NK-92 (cell line): Measurements from ENCODE around the gene C1orf53.
"Not testable (repeated sequence)": the region's sequence is repeated elsewhere in the genome, so short reads cannot be mapped to it uniquely, and the experiment has no call there.

ENCODE experiments used
- DNase-seq: peaks from one replicate; lab custom pipeline; 2025; ENCODE audit not compliant: unreplicated experiment; lab: John Stamatoyannopoulos, UW

The C1orf53 gene

DNA sequence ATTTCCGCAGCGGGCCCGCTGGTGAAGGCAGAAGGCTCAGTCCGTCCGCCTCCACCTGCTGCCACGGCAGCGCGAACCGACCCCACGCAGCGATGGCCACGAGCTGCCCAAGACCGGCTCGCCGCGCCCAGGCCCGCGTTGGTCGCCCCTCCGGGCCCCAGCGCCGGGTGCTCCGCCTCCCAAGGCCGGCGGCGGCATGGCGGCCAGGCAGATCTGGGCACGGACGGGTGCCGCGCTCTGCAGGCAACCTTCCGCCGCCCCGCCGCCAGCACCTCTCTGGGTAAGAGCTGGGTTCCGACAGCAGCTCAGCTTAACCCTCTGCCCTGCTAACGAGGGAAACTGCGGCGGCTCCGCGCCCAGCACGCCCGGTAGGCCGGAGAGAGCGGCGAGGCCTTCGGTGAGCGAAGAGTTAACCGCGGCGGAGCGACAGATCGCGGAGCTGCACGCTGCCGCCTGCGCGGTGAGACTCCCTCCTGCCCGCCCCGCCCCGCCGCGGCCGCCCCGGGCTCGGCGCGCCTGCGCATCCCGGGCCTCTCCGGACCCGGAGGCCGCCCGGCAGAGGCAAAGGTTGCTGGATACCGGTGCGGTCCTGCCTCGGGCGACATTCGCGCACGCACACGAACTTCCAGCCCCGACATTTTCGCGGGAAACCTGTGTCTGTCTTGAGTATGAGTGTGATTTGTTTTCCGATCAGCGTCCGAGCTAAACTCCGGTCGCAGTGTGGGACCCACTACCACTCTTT lies at the start of gene C1orf53:
Gene C1orf53, plus strand, starts transcription at position 177 of the 742 bp plus-strand sequence. Its CDS starts 20 bp downstream, at position 197.
- DNase-seq = no peak

DNA sequence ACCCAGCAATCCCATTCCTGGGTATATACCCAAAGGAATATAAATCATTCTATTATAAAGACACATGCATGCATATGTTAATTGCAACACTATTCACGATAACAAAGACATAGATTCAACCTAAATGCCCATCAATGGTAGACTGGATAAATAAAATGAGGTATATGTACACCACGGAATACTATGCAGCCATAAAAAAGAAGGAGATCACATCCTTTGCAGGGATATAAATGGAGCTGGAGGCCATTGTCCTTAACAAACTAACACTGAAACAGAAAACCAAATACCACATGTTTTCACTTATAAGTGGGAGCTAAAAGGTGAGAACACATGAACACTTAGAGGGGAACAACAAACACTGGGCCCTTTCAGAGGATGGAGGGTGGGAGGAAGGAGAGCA lies 46.7 kb upstream of the C1orf53 start:
- not testable (repeated sequence) for DNase-seq

DNA sequence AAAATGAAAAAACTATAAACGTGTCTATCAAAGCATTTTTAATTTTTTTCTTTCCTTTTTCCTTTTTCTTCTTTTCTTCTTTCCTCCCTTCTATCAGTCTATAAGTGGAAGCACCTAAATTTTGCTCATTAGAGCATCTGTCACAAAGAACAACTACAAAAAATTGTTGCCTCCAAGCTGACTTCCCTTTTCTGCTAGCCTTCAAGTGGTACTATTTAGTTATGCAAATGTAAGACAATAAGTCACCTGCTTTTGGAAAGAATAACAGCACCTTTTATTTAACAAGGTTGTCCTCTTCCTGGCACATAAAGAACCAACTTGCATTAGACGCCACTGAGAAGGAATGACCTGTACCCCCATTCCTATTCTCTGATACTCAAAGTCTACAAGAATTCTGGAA lies 45.0 kb upstream of the C1orf53 start:
- no peak for DNase-seq

DNA sequence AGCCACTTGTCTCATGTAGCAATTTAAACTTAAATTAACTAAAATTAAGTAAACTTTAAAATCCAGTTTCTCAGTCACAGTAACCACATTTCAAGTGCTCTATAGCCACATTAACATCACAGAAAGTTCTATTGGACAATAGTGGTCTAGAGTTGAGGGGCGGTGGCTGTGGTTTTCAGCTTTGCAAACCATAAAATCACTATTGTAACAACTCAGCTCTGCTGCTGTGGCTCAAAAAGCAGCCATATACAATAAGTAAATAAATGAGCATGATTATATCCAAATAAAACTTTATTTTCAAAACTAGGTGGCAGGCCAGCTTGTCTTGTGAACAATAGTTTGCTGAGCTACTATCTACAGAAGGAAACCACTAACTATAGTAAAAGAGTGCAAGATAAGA lies 43.4 kb upstream of the C1orf53 start:
- no peak for DNase-seq

DNA sequence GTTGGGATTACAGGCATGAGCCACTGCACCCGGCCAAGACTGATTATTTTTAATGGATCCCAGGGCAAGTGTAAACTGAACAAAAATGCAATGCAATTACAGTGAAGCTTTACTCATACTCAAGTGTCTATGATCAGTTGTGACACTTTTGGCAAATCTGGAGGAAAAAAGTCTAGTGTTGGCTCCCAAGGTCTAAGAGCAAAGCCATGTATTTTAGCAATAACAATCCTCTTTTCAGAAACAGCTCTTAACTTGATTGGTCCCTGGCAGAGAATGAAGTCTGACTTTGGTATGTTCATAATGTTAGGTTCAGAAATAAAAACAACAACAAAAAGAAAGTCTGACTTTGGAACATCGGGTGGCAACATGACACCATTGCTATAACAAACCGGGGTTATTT lies 40.2 kb upstream of the C1orf53 start:
- no peak for DNase-seq

DNA sequence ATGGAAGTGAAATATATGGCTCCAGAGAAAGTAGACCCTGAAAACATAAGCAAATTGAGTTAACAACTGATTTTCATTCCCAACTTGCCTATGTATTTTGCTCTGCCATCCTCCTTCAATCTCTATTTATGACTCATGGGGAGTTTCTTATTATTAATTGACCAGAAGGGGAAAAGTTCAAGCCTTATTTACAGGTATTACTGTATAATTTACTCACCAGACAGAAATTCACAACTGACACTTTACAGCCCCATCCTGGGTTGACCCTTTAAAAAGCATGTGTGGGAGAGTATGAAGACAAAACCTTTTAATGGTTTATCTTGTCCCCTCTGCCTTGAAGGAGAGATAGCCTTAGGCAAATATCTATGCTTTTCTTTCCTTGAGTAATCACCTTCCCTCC lies 39.8 kb upstream of the C1orf53 start:
- DNase-seq = no peak

DNA sequence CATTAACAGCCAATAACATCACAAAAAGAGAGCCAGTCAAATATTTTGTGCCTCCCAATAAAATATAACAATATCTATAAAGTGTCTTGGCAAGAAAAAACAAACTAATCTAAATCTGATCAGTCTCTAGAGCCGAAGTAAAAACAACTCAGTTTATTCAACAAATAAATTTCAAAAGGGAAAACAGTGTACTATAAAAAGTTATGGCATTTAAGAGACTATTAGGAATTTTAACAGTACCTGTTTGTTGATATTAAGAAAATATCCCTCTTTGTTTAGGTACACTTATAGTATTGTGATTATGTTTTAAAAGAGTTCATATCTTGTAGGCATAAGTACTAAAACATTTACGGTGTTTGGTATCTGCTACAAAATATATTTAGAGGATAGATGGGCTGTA lies 36.6 kb upstream of the C1orf53 start:
- DNase-seq = no peak

DNA sequence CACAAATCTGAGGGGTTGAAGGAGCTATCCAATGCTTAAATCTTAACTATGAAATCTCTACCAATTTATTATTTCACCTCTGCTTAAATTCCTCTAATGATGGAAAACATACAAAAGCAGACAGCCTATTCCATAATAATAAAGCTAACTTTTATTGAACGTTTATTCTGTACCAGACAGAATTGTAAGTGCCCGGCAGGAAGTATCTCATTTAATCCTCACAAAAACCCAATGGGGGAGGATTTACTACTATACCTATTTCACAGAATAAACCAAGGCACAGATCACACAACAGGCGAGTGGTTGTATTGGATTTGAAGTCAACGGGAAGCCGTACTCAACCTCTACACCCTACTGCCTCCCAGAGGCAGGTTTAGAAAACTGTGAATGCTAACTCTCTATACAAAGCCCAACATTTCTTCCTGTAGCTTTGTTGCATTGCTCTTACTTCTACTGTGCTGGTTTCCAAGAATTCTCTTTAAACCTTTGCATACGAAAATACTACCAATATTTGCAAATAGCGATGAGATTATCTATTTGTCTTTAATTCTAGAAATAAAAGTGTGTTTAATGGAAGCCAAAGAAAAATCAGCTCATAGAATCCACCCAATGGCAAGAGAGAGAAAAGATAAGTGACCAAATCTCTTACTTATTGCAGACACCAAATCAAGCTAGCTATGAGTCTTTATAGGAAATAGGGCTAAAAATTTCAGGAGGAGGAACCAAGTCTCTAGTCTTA lies 33.5 kb upstream of the C1orf53 start:
- DNase-seq = no peak

DNA sequence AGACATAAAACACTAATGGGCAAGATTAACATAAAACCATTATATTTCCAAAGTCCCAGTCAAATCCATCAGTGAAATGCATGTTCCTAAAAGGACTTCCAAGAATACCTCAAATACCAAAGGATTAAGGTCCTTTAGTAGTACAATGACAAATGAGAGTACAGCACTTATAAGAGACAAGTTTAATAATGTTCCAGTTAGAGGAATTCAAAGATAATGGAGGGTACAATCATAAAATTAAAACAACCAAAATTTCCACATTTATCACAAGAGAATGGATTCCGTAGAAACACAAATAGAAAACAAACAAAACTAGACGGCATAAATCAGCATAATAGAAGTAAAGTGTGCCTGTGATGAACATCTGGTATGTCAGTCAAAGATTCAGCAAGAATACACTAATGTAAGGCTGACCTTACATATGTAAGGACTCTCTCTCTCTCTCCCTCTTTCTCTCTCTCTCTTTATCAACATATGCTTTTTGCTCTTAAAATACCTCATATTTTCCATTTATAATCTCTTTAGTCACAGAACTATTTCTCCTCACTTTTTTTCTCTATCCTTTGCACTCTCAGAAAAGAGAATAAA lies 32.8 kb upstream of the C1orf53 start:
- DNase-seq = no peak

DNA sequence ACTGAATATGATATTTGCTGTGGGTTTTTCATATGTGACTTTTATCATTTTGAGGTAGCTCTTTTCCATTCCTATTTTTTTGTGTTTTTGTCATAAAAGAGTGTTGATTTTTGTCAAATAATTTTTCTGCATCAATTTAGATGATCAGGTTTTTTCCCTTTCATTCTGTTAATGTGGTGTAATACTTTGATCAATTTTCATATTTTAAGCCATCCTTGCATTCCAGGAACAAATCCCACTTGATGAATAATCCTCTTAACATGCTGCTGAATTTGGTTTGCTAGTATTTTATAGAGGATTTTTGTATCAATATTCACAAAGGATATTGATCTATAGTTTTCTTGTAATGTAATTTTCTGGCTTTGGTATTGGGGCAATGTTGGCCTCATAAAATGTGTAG lies 25.5 kb upstream of the C1orf53 start:
- DNase-seq = no peak

DNA sequence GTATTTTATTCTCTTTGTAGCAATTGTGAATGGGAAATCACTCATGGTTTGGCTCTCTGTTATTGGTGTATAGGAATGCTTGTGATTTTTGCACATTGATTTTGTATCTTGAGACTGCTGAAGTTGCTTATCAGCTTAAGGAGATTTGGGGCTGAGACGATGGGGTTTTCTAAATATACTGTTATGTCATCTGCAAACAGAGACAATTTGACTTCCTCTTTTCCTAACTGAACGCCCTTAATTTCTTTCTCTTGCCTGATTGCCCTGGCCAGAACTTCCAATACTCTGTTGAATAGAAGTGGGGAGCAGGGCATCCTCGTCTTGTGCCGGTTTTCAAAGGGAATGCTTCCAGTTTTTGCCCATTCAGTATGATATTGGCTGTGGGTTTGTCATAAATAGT lies 22.0 kb upstream of the C1orf53 start:
- not testable (repeated sequence) for DNase-seq

DNA sequence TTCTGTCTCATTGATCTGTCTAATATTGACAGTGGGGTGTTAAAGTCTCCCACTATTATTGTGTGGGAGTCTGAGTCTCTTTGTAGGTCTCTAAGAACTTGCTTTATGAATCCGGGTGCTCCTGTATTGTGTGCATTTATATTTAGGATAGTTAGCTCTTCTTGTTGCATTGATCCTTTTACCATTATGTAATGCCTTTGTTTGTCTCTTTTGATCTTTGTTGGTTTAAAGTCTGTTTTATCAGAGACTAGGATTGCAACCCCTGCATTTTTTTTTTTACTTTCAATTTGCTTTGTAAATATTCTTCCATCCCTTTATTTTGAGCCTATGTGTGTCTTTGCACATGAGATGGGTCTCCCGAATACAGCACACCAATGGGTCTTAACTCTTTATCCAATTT lies 20.2 kb upstream of the C1orf53 start:
- not testable (repeated sequence) for DNase-seq

DNA sequence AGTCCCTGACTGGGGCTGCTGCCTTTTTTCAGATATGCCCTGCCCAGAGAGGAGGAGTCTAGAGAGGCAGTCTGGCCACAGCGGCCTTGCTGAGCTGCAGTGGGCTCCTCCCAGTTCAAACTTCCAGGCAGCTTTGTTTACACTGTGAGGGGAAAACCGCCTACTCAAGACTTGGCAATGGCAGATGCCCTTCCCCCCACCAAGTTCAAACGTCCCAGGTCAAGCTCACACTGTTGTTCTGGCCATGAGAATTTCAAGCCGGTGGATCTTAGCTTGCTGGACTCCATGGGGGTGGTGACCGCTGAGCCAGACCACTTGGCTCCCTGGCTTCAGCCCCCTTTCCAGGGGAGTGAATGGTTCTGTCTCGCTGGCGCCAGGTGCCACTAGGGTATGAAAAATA lies 18.3 kb upstream of the C1orf53 start:
- no peak for DNase-seq

DNA sequence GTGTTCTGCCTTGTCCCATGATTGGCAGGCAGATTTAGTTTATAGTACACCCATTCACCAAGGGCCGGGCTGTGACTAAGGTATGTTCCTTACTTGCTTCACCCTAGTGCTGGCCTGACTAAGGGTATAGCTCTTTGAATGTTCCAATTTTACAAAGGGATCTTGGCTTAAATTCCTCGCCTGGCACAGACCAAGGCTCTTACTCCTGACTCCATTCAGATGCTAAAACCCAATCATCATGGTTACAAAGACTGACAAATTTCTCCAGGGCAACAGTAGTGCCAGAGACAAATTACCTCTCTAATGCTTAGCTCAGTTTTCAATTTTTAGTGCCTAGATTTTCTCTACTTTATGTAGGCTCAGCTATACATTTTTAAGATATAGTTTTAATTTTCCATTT lies 11.5 kb upstream of the C1orf53 start:
- no peak for DNase-seq

DNA sequence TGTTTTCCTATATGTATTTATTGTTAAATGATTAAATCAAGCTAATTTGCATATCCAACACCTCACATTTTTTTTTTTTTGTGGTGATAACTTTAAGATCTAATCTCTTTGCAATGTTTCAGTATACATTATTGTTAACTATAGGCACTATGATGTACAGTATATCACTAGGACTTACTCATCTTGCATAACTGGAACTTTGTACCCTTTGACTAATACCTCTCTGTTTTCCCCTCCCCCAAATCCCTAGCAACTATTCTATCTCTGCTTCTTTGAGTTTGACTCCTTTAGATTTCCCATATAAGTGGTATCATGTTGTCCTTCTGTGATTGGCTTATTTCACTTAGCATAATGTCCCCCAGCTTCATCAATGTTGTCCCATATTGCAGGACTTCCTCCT lies 9.7 kb upstream of the C1orf53 start:
- no peak for DNase-seq

DNA sequence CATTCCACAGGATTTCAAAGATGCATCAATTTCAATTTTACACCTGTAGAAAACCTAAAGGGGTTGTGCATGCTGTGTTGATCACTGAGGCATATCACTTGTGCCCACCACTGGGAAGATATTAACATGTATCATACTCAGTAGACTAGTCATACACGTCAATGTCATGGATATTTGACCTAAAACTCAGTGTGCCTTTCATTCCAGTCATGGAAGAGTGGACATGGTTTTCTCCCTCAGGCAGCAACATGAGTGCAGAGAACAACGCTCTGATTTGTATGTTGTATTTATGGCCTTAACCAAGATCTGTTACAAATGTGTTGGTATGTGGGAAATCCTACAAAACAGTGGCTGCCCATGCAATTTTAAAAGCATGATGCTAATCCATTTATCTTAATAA lies 6.1 kb upstream of the C1orf53 start:
- DNase-seq = no peak

DNA sequence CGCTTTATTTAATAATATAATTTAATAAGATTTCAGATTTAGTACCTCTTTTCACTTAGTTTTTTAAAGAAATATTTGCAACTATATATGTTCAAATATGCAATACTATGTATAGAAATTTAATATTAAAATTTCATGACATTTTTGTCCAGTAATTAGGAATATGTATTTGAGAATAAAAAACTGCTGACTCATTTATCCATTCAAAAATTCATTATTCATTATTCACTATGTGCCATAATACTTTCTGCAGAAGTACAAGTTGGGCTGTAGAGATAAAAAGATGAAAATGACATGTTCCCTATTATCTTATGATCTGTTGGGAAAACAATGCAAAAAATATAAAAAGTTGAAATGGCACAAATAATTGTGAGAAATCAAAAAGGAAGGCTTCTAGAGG lies 3.4 kb upstream of the C1orf53 start:
- no peak for DNase-seq

DNA sequence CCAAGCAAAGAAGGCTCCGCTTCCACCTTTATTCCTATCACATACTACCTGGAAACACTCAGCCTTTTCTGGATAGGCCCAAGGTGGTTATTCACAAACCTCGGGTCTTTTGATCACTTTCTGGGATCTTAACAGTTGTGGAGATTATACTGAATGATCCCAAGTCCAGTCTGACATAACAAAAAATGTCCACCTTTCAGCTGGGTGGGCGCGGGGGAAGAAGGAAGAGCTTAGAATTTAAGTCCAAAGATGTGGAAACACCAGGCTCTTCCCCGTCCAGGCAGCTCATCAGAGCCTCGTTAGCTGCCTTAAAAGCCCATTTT lies 338 bp upstream of the C1orf53 start:
- no peak for DNase-seq

DNA sequence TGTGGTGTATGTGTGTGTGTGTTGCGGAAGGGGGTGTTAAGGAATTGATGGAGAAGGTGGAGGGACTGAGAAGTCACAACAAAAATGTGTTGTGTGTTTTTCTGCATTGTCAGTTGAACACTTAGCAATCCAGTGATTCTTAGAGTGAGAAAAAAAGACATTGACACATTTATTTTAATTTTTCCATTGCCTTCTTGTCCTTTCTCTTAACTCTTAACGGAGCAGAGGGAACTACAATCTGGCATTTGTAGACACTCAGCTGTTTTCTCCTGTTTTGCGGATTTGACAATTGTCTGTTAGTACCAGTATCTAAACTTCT lies 725 bp downstream of the C1orf53 start:
- no peak for DNase-seq

DNA sequence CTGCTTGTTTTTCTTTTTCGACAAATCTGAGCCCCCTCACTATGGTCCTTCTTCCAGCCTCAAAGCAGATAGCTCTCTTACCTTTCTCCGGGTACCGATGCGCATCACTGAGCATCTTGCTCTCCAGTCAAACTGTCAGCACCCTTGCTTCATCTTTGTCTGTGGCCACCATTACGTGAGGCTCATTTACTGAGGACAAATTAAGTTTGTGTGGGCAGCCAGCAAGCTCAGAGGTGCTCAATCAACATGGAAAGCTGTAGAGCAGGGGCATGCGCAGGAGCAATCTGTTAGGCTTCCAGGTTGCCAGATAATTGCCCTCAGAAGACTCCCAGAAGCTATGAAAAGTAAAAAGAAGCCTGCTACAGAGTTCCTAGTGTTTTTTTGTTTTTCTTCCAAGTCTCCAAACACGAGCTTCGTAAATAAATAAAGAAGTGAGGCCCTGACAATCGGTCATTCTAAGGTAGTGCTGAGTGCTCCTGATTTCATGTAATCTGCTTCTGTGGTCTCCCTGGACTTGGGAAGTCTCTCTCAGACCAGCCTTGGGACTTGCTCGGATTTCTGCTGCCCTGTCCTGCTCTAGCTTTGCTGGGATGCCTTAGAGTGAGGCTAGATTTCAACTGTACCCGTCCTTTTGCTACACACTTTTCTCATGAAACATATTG lies 1.8 kb downstream of the C1orf53 start:
- no peak for DNase-seq

DNA sequence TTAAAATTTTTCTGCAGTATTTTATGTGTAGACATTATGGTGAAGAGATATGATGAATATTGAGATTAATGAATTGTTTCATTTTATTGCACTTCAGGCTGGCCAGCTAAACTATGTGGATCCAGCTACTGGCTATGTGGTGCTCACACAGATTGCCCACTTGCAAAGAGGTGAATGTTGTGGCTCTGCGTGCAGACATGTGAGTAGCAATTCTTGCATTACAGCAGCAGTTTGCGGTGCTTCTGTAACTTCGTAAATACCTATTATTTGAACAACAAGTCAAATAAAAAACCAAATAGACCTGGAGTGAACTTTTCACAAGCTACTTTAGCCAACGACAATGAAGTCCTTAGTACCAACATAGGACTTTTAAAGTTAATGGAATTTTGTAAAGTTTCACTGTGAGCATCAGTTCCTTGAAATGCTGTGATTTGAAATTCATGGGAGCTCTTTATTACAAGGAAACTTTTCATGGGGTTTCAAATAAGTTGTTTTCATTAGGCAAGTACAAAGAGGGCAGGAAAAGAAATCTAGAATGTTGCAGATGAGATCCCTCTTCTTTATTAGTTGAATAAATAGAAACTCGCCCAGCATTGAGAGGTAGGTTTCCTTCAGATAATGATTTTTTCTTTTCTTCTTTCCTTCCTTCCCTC lies 3.4 kb downstream of the C1orf53 start:
- no peak for DNase-seq
